SU-DHL-6 (cell line): ENCODE results near the gene TMEM14A.

Experiments
- EZH2phosphoT487 ChIP-seq: fragments of 200-600 bp; sonication (generic), shearing (Covaris generic); conservative IDR thresholded peaks from 2 replicates; pipeline ENCODE4 v1.6.1; 2018; ENCODE audit warnings: mild to moderate bottlenecking, antibody characterized with exemption, low read length, moderate library complexity, mixed read lengths
- TF ChIP-seq, protein P1 (sequence below): fragments of 200-600 bp; sonication (generic); IDR thresholded peaks from one replicate; pipeline ENCODE4 v1.5.1; 2017; ENCODE audit warnings: antibody characterized with exemption, mild to moderate bottlenecking, low read length, moderate library complexity; ENCODE audit not compliant: insufficient read depth, poor library complexity, severe bottlenecking

DNA sequence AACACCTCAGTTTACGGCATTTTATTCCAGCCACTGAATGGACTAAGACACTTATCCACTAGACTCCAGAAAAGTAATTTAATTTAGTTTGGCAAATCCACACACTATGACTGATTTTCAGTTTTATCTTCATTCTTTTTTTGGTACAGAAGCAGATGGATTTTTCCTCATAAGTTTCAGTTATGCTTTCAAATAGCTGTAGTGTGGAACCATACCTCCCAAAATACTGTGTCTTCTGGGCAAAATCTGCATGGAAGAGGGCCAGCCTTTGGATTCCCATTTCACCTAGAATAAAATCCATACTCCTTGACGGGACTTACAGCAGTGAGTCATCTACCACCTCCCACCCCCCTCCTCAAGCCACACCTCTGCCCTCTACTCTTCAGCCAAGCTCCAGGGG, 49.4 kb downstream of the TMEM14A start:
- TF ChIP-seq, protein P1, sequence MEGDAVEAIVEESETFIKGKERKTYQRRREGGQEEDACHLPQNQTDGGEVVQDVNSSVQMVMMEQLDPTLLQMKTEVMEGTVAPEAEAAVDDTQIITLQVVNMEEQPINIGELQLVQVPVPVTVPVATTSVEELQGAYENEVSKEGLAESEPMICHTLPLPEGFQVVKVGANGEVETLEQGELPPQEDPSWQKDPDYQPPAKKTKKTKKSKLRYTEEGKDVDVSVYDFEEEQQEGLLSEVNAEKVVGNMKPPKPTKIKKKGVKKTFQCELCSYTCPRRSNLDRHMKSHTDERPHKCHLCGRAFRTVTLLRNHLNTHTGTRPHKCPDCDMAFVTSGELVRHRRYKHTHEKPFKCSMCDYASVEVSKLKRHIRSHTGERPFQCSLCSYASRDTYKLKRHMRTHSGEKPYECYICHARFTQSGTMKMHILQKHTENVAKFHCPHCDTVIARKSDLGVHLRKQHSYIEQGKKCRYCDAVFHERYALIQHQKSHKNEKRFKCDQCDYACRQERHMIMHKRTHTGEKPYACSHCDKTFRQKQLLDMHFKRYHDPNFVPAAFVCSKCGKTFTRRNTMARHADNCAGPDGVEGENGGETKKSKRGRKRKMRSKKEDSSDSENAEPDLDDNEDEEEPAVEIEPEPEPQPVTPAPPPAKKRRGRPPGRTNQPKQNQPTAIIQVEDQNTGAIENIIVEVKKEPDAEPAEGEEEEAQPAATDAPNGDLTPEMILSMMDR: no peak
- no peak for TF ChIP-seq EZH2phosphoT487
